ENCODE results near the gene NACC2. TPM values are rescaled to one million over a fixed set of nuclear protein-coding genes. Genes with fewer than 3 reads are reported as not detected.

NACC2 gene
- total RNA-seq, 2 experiments from 2014 or later, result 4.2 to 5.2 TPM

DNA sequence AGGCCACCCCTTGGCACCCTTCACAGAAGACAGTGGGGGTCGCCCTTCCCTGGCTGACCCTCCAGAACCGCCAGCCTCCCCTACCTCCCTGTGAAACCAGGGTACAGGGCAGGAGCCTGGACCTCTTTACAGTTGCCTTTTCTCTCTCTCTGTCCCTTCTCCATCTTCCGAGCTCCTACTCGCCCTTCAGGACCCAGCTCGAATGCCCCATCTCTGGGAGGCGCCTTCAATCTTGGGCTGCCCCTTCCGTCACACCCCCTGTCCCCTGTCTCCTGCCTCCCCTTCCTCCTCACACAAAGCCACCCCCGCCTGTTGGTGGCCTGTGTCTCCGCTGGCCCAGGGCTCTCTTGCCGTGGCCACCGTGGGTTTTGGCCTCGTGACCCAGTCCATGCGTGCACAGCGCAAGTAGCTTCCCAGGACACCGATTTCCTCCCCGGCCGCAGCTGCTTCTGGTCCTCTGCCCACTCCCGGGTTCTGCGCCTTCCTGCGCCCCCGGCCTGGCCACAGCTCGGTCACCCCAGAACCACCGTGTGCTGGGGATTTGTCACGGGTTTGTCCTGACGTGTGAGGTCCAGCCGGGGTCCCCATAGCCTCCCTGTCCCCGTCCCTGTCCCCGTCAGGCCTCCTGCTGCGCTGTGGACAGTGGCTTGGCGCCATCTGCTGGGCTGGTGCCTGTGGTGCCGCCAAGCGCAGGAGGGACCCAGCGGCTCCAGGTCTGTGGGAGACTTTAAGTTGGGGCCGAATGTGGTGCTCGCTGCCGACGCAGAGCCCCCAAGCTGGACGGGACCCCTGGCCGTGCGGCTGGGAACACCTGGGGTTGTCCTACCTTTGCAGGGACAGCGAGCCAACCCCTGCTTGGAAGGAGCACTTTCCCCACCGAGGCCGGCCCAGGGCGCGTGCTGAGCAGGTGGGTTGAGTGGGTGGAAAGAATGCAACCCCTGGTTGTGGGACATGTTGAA, 27.6 kb upstream of the NACC2 start:
- H3K4me3 Mint-ChIP-seq, result no peak overlapping the region

DNA sequence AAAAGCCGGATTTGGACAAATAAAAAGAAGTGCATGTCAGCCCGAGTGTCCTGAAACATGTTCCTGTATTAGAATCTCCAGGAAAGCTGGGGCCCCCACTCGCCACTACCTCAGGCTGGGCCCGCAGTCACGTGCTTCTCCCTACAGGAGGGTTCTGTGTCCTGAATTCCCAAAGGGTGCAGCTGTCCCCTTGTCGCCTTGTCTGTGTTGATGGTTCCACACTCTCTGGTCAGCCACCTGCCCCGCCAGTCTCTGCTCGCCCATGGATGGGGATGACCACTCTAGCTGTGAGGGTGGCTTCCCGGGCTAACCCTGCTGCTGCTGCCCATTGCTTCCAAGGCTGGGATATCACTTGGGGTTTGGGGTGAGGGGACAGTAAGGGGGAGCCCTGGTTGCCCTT, 26.7 kb upstream of the NACC2 start:
- Mint-ChIP-seq H3K27me3 (peaks cover 6% of the 10 kb centered on the region), H3K27ac (no peak overlapping the region), H3K4me3 (no peak overlapping the region), H3K4me1 (no peaks in the 10 kb centered on the region), H3K36me3 (ENCODE audit: low read depth) (no peaks in the 10 kb centered on the region), H3K9me3 (ENCODE audit: low read depth) (no peaks in the 10 kb centered on the region)
- CTCF ChIA-PET, result interaction anchor here (0.9 to 3.0 kb wide), 9 partner anchors 9 to 255 kb away, joined by 3 to 26 read pairs (median 5); no protein-coding TSS in a partner anchor
- intact Hi-C loops (cut with DNase I, micrococcal nuclease), result loop anchor here (2.0 to 10.0 kb wide), 3 partner anchors 325 to 520 kb away; no protein-coding TSS in a partner anchor
- POLR2A ChIA-PET, result no interaction called here
- DNase-seq, result no peak
- no peak for ATAC-seq

More for the DNA sequence above, 27.6 kb upstream of the NACC2 start:
- no peak overlapping the region for H3K27ac Mint-ChIP-seq
- CTCF ChIA-PET, result interaction anchor here (0.7 to 3.0 kb wide), 15 partner anchors 8 to 534 kb away, joined by 3 to 26 read pairs (median 4); no protein-coding TSS in a partner anchor
- intact Hi-C loops (cut with DNase I, micrococcal nuclease), result loop anchor here (1.0 to 10.0 kb wide), 8 partner anchors 33 to 520 kb away; partner anchors contain the start of gene KCNT1 (in 1 of the 2)
- peak; percentile 88 for DNase-seq
- H3K4me1 Mint-ChIP-seq, result no peaks in the 10 kb centered on the region
- peak; percentile 25 for ATAC-seq
- H3K9me3 Mint-ChIP-seq (ENCODE audit: low read depth), result no peaks in the 10 kb centered on the region
- H3K27me3 Mint-ChIP-seq, result peaks cover 8% of the 10 kb centered on the region
- H3K36me3 Mint-ChIP-seq (ENCODE audit: low read depth), result no peaks in the 10 kb centered on the region
- POLR2A ChIA-PET, result interaction anchor here (0.7 kb wide), 1 partner anchor 23 kb away, joined by 3 read pairs; no protein-coding TSS in a partner anchor

DNA sequence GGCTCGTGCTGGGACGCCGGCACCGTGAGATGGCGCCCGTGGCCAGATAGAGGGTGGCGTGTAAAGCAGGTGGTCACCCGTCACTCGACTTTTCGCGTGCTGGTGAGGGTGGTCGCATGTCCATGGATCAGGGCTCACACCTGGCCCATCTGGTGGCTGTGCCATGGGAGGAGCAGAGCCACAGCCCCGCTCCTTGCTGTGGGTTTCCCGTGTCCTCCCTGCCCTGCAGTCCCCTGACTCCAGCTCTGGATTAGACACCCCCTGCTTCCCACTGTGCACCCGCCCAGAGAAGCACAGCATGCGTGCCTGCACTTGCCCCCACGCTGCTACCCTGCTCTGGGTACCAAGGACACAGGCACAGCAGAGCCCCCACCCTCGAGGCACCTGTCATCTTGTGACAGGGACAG, 25.4 kb upstream of the NACC2 start:
- Mint-ChIP-seq H3K9me3 (ENCODE audit: low read depth) (no peaks in the 10 kb centered on the region), H3K4me3 (peak overlapping the region; percentile 73), H3K27ac (no peak overlapping the region), H3K36me3 (ENCODE audit: low read depth) (peaks cover 4% of the 10 kb centered on the region), H3K27me3 (peaks cover 6% of the 10 kb centered on the region), H3K4me1 (peaks cover 4% of the 10 kb centered on the region)
- CTCF ChIA-PET, result interaction anchor here (0.7 to 1.4 kb wide), 2 partner anchors 30 to 160 kb away, joined by 3 to 6 read pairs; no protein-coding TSS in a partner anchor
- intact Hi-C loops (cut with DNase I, micrococcal nuclease), result loop anchor here in 1 of 2 experiments (5.0 to 10.0 kb wide), 2 partner anchors 326 to 518 kb away; no protein-coding TSS in a partner anchor
- no peak for DNase-seq
- POLR2A ChIA-PET, result no interaction called here
- ATAC-seq, result no peak

DNA sequence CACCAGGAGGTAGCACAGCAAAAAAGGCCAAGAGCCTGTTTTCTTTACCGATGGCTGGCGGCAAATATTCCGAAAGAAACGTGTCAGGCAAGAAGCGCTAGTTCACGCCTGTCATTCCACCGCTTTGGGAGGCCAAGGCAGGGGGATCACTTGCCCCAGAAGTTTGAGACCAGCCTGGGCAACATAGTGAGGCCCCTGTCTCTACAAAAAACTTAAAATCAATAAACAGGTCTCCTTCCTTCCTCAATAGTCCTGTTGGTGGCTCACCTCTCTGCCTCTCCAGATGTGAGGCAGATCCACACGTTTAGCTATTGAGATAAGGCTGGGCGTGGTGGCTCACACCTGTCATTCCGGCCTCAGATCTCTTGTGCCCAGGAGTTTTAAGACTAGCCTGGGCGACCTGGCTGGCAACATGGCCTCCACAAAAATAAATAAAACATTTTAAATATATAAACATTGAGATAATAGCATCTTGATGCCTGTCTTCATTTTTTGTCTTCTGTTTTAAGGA, 24.8 kb upstream of the NACC2 start:
- ATAC-seq (no peak), DNase-seq (no peak)
- H3K4me1 Mint-ChIP-seq, result peaks cover 7% of the 10 kb centered on the region
- H3K9me3 Mint-ChIP-seq (ENCODE audit: low read depth), result no peaks in the 10 kb centered on the region
- POLR2A ChIA-PET, result no interaction called here
- peaks cover 7% of the 10 kb centered on the region for H3K36me3 Mint-ChIP-seq (ENCODE audit: low read depth)
- H3K4me3 Mint-ChIP-seq, result peak overlapping the region; percentile 73
- peaks cover 2% of the 10 kb centered on the region for H3K27me3 Mint-ChIP-seq
- CTCF ChIA-PET, result interaction anchor here (0.7 to 2.3 kb wide), 4 partner anchors 14 to 159 kb away, joined by 3 to 11 read pairs (median 4); no protein-coding TSS in a partner anchor
- intact Hi-C loops (cut with DNase I, micrococcal nuclease), result loop anchor here (1.0 to 10.0 kb wide), 7 partner anchors 25 to 1725 kb away; partner anchors contain the start of genes MRPS2 (in 1 of the 2), NACC2 (in 1 of the 2) and RABL6 (in 1 of the 2)
- H3K27ac Mint-ChIP-seq, result peak overlapping the region; percentile 74

DNA sequence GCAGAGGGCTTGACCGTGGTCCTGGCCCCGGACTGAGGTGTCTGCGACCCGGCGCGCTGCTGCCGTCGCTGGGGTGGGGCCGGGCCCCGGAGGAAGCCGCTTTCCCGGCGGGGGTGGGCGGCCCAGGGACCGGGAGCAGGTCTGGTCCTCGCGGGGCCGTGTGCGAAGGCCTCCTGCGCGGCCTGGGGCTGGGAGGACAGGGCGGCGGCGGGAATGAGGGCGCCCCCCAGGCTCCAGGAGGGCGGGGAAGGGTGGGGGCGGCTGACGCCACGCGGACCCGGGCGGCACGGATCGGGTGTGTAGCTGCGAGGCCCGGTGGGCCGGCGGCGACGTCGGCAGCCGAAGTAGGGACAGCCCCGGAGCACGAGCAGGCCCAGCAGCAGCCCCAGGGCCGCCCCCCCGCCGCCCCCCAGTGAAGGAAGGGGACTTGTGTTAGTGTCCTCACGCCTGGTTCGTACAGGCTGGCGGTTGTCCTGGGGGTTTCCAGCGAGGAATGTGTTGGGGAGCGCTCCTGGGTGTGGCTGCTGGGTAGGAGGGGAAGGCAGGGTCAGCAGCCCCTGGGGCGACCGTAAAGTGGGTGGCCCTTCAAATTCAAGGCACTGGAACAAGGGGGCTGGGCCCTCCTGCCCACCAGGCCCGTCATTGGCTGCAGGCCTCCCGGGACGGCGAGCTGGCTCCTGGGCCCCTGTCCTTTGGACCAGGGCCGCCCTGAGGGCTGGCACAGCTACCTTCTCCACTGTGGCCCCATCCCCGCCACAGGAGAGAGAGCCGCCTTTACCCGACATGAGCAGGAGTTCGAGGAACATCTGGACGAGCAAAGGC, 24.2 kb upstream of the NACC2 start:
- ATAC-seq (peak; percentile 14), DNase-seq (no peak)
- peaks cover 10% of the 10 kb centered on the region for H3K36me3 Mint-ChIP-seq (ENCODE audit: low read depth)
- intact Hi-C loops (cut with DNase I, micrococcal nuclease), result loop anchor here (1.0 to 10.0 kb wide), 5 partner anchors 24 to 1724 kb away; partner anchors contain the start of genes MRPS2 (in 1 of the 2), NACC2 (in 1 of the 2) and RABL6 (in 1 of the 2)
- ChIA-PET POLR2A (no interaction called here), CTCF (interaction anchor here (1.0 to 2.3 kb wide), 3 partner anchors 13 to 151 kb away, joined by 3 to 11 read pairs (median 6); no protein-coding TSS in a partner anchor)
- peaks cover 14% of the 10 kb centered on the region for H3K4me1 Mint-ChIP-seq
- no peaks in the 10 kb centered on the region for H3K9me3 Mint-ChIP-seq (ENCODE audit: low read depth)
- peak overlapping the region; percentile 74 for H3K27ac Mint-ChIP-seq
- H3K4me3 Mint-ChIP-seq, result peak overlapping the region; percentile 73
- H3K27me3 Mint-ChIP-seq, result no peaks in the 10 kb centered on the region

DNA sequence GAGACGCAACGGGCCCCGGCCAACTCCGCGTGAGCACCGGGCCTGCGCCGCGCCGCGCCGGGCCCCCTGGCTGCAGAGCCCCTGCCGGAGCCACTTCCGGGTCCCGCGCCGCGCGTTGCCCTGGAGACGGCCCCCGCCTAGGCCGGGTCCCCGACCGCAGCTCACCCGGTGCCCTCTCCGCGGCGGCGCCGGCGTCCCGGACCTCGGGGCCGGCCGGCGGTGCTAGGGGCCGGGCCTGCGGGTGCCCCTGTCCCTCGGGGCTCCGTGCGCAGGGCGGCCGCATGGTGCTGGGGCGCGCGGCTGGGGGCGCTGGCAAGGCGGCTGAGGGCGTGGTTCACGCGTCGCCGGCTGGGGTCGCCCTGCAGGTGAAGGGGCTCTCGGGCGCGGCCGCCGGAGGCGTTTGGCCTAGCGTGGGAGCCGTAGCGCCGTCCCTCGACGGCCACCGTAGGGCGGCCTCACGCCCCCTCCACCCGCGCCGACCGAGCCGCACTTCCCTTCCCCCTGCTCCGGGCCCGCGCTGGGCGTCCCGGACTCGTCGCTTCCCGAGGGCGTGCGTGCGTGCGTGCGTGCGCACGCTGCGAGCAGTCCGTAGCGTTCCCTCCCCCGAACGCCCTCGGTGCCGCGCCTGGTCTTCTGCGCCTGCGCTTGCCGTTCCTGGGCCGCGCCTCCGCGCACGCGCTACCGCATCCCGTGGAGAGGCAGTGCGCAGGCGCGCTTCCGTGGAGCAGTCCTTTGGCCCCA, 23.4 kb upstream of the NACC2 start, which contains the start of gene TMEM250:
TMEM250 (minus strand) TSS at position 556 of the 741 bp plus-strand sequence. CDS start 1,975 bp downstream, outside the sequence.
- Mint-ChIP-seq H3K4me3 (peak within 1 kb of the TSS; percentile 77), H3K27me3 (no peaks in the 10 kb centered on the region), H3K4me1 (peaks cover 21% of the 10 kb centered on the region), H3K27ac (peak within 1 kb of the TSS; percentile 83), H3K36me3 (ENCODE audit: low read depth) (peaks cover 10% of the 10 kb centered on the region), H3K9me3 (ENCODE audit: low read depth) (no peaks in the 10 kb centered on the region)
- ChIA-PET CTCF (interaction anchor here (1.4 to 2.3 kb wide), 2 partner anchors 9 to 150 kb away, joined by 4 to 11 read pairs; no protein-coding TSS in a partner anchor), POLR2A (no interaction called here)
- DNase-seq (peak; percentile 98), ATAC-seq (peak; percentile 92)
- intact Hi-C loops (cut with DNase I, micrococcal nuclease), result loop anchor here (1.0 to 10.0 kb wide), 13 partner anchors 9 to 1724 kb away; partner anchors contain the start of genes UBAC1 (in 2 of the 2), CAMSAP1 (in 1 of the 2), DNLZ (in 1 of the 2) and ENTR1 (in 1 of the 2)

DNA sequence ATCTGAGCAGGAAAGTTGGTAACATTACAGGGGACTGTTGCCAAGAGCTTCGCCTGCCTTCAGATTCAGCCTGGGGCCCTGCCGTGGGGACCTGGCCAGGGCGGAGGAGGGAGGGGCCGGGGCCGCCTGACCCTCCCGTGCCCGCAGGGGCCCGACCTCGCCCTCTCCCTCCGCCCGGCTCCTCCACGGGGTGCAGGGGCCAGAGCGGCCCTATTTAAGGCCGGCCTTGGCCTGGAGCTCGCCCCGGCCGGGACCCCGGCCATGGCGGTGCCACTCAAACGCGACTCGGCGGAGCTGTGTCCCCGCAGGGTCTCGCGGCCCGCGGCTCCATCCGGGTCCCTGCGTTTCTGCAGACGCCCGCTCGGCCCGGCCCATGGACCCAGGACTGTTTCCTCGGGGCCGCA, 22.8 kb upstream of the NACC2 start:
- Mint-ChIP-seq H3K27me3 (no peaks in the 10 kb centered on the region), H3K27ac (peak overlapping the region; percentile 83), H3K4me1 (peaks cover 27% of the 10 kb centered on the region), H3K9me3 (ENCODE audit: low read depth) (no peaks in the 10 kb centered on the region), H3K36me3 (ENCODE audit: low read depth) (peaks cover 10% of the 10 kb centered on the region), H3K4me3 (peak overlapping the region; percentile 77)
- ChIA-PET CTCF (interaction anchor here (1.4 to 2.3 kb wide), 2 partner anchors 9 to 149 kb away, joined by 4 to 11 read pairs; no protein-coding TSS in a partner anchor), POLR2A (no interaction called here)
- ATAC-seq, result no peak
- DNase-seq, result no peak
- intact Hi-C loops (cut with DNase I, micrococcal nuclease), result loop anchor here (1.0 to 10.0 kb wide), 12 partner anchors 9 to 1723 kb away; partner anchors contain the start of genes UBAC1 (in 2 of the 2), CAMSAP1 (in 1 of the 2), DNLZ (in 1 of the 2) and ENTR1 (in 1 of the 2)

DNA sequence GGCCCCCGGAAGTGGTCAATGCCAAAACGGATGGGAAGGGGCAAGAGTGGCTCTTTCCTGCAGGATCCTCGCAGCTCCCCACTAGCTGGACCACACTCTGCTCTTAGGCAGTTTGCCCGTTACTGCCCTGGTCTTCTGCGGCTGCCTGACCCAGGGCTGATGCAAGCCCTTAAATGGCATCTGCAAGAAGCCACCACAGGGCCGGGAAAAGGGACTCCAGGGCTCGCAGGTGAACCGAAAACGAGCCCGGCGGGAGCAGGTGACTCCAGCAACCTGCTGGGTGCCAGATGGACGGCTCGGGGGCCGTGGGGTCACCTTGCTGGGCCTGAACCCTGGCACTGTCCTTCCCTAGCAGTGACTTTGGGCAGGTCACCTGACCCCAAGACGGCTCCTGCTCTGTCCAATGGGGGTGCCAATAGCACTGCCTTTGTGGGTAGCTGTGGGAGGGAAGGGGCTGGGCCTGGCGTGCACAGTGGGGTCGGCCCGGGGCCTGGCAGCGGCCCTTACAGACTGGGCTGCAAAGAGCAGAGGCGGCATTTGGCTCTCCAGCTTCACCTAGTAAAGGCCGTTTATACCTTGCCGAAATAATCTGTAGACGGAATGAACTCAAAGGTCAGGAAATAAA, 22.3 kb upstream of the NACC2 start:
- peak; percentile 65 for DNase-seq
- no peaks in the 10 kb centered on the region for H3K9me3 Mint-ChIP-seq (ENCODE audit: low read depth)
- intact Hi-C loops (cut with DNase I, micrococcal nuclease), result loop anchor here (1.0 to 10.0 kb wide), 3 partner anchors 8 to 1723 kb away; partner anchors contain the start of gene RABL6 (in 1 of the 2)

DNA sequence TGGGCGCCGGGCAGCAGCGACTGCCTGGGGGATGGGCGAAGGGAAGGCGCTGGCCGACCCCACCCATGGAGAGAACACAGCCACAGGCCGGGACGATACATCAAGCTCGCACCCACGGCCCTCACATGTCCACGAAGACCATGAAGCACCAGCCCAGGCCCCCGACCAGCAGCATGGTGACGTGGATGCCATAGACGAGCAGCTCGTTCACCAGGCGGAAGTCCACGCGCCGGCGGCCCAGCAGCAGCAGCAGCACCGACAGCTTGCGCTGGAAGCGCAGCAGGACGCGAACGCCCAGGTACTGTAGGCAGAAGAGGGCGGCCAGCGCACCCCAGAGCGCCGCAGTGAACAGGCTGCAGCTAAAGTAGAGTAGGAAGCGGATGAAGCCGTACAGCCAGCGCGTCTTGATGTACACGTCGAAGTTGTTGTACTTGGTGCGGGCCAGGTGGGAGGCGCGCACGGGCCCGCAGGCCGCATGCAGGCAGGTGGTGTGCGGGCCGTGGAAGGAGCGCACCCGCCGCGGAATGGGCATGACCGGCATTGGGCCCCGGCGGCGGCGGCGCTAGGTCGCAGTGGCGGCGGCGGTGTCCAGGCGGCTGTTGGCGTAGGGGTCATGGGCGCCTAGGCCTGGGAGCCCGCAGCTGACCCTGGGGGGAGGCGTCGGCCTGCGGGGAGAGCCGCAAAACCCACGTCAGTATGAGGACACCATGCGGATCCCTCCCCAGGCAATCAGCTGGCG, 21.4 kb upstream of the NACC2 start:
- Mint-ChIP-seq H3K4me1 (peaks cover 41% of the 10 kb centered on the region), H3K9me3 (ENCODE audit: low read depth) (no peaks in the 10 kb centered on the region), H3K36me3 (ENCODE audit: low read depth) (peaks cover 10% of the 10 kb centered on the region), H3K27me3 (no peaks in the 10 kb centered on the region), H3K27ac (peak overlapping the region; percentile 8), H3K4me3 (peak overlapping the region; percentile 77)
- CTCF ChIA-PET, result no interaction called here
- DNase-seq, result no peak
- POLR2A ChIA-PET, result no interaction called here
- intact Hi-C loops (cut with DNase I, micrococcal nuclease), result loop anchor here (1.0 to 10.0 kb wide), 3 partner anchors 7 to 1722 kb away; partner anchors contain the start of gene RABL6 (in 1 of the 2)
- ATAC-seq, result no peak

More for the DNA sequence above, 22.3 kb upstream of the NACC2 start:
- peak overlapping the region; percentile 83 for H3K27ac Mint-ChIP-seq
- H3K27me3 Mint-ChIP-seq, result no peaks in the 10 kb centered on the region
- peaks cover 32% of the 10 kb centered on the region for H3K4me1 Mint-ChIP-seq
- POLR2A ChIA-PET, result no interaction called here
- peaks cover 10% of the 10 kb centered on the region for H3K36me3 Mint-ChIP-seq (ENCODE audit: low read depth)
- ATAC-seq, result peak; percentile 7
- CTCF ChIA-PET, result interaction anchor here (1.4 to 2.3 kb wide), 2 partner anchors 8 to 149 kb away, joined by 4 to 11 read pairs; no protein-coding TSS in a partner anchor
- peak overlapping the region; percentile 77 for H3K4me3 Mint-ChIP-seq

Data from activated CD4-positive, alpha-beta T cell treated with anti-CD3 and anti-CD28 coated beads for 36 hours (primary cell).